HepG2 (cell line): Measurements from ENCODE around the gene AUH. TPM values are rescaled to one million over a fixed set of nuclear protein-coding genes. Genes with fewer than 3 reads are reported as not detected.

ENCODE experiments used
- GRHL1 ChIP-seq: sonication (generic); formaldehyde crosslinking; conservative IDR thresholded peaks from 2 replicates; pipeline ENCODE4 v1.8.0; 2022; ENCODE audit warnings: missing genetic modification reagents
- KAT8 ChIP-seq: IDR thresholded peaks from 2 replicates; pipeline ENCODE4 v1.6.1; 2016; ENCODE audit warnings: missing genetic modification reagents, missing compliant biosample characterization
- MED1 ChIP-seq: sonication (generic); formaldehyde crosslinking; IDR thresholded peaks from 2 replicates; pipeline ENCODE4 v1.4.0; 2020; ENCODE audit warnings: missing genetic modification reagents
- RBFOX2 ChIP-seq: fragments of 200-400 bp; formaldehyde crosslinking; IDR thresholded peaks from 2 replicates; pipeline ENCODE4 v1.6.1; 2017; ENCODE audit warnings: low read depth, mild to moderate bottlenecking, low read length
- REXO4 ChIP-seq: sonication (generic); formaldehyde crosslinking; IDR thresholded peaks from 2 replicates; pipeline ENCODE4 v1.8.0; 2022; ENCODE audit warnings: missing genetic modification reagents, mild to moderate bottlenecking, borderline replicate concordance
- ZBTB46 ChIP-seq: sonication (generic); formaldehyde crosslinking; IDR thresholded peaks from 2 replicates; pipeline ENCODE4 v1.4.0; 2020; ENCODE audit warnings: mild to moderate bottlenecking, missing genetic modification reagents, borderline replicate concordance
- ZFY ChIP-seq: sonication (generic); formaldehyde crosslinking; IDR thresholded peaks from 2 replicates; pipeline ENCODE4 v1.4.0; 2020; ENCODE audit warnings: missing genetic modification reagents
- ZNF512 ChIP-seq: sonication (generic); formaldehyde crosslinking; IDR thresholded peaks from 2 replicates; pipeline ENCODE4 v1.4.0; 2020; ENCODE audit warnings: mild to moderate bottlenecking, missing genetic modification reagents
- ZNF556 ChIP-seq: sonication (generic); formaldehyde crosslinking; IDR thresholded peaks from 2 replicates; pipeline ENCODE4 v1.4.0; 2020; ENCODE audit warnings: mild to moderate bottlenecking, missing genetic modification reagents, borderline replicate concordance
- ZNF704 ChIP-seq: sonication (generic); formaldehyde crosslinking; IDR thresholded peaks from 2 replicates; pipeline ENCODE4 v1.8.1; 2023; ENCODE audit warnings: mild to moderate bottlenecking, inconsistent platforms, moderate library complexity, missing genetic modification reagents, borderline replicate concordance
- ZNF772 ChIP-seq: sonication (generic); formaldehyde crosslinking; IDR thresholded peaks from 2 replicates; pipeline ENCODE4 v1.5.0; 2020; ENCODE audit warnings: mild to moderate bottlenecking, missing genetic modification reagents
- polyA plus RNA-seq, 8 experiments: library from polyadenylated mRNA; depleted of rRNA in 3 of 8; stranded (reverse) in 7 of 8; unstranded in 1 of 8; fragments of >200 nt; fragmentation: Illumina TruSeq in 4 of 8; extraction: Trizol in 4 of 8; gene quantifications; 2 replicates each; pipeline versions ENCODE4 v1.2.1 to v1.2.3, GENCODE V29; 2011 to 2016; ENCODE audit warnings: low read depth in 4 of 8, missing spikeins in 1 of 8, mixed read lengths in 1 of 8; ENCODE audit not compliant: insufficient read depth in 1 of 8
- total RNA-seq, 5 experiments: library from RNA; depleted of rRNA; stranded (reverse); fragments of >200 nt; fragmentation: Illumina TruSeq; extraction: Trizol; gene quantifications; 2 replicates each; pipeline ENCODE4 v1.2.3, GENCODE V29; 2016; ENCODE audit warnings: low read depth in 1 of 5
- TF ChIP-seq, protein P1 (sequence below): sonication (generic); formaldehyde crosslinking; IDR thresholded peaks from 2 replicates; pipeline ENCODE4 v1.4.0; 2020; ENCODE audit warnings: missing genetic modification reagents
- TF ChIP-seq, protein P2 (sequence below): sonication (generic); formaldehyde crosslinking; IDR thresholded peaks from 2 replicates; pipeline ENCODE4 v1.4.0; 2020; ENCODE audit warnings: missing genetic modification reagents, borderline replicate concordance
- TF ChIP-seq, protein P3 (sequence below): sonication (generic); formaldehyde crosslinking; IDR thresholded peaks from 2 replicates; pipeline ENCODE4 v1.8.0; 2022; ENCODE audit warnings: mild to moderate bottlenecking, missing genetic modification reagents, borderline replicate concordance

The AUH gene
- total and polyA plus RNA-seq, 2 of the 13 experiments (the other 11 are each of a cell fraction or from before 2014, with no cell fraction given), result 25.8 to 31.9 TPM

DNA sequence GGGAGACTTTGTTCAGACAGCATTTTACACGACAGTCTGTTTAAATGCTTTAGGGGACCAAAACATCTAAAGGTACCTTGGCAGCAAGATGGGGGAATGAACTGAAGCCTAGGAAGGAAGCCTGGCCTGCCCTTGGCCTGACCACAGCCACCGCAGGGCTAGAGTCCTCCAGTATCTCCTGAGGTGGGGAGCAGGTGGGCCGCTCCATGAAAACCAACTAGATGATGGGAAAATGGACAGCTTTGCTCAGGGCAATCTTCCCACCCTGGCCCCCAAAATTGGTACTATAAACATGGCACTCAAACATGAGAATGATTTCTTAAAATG, 153.3 kb downstream of the AUH start (continued):
- TF ChIP-seq ZBTB46, result no peak
- no peak for TF ChIP-seq REXO4 (CRISPR knock-in tag)
- no peak for TF ChIP-seq RBFOX2
- TF ChIP-seq, protein P1, sequence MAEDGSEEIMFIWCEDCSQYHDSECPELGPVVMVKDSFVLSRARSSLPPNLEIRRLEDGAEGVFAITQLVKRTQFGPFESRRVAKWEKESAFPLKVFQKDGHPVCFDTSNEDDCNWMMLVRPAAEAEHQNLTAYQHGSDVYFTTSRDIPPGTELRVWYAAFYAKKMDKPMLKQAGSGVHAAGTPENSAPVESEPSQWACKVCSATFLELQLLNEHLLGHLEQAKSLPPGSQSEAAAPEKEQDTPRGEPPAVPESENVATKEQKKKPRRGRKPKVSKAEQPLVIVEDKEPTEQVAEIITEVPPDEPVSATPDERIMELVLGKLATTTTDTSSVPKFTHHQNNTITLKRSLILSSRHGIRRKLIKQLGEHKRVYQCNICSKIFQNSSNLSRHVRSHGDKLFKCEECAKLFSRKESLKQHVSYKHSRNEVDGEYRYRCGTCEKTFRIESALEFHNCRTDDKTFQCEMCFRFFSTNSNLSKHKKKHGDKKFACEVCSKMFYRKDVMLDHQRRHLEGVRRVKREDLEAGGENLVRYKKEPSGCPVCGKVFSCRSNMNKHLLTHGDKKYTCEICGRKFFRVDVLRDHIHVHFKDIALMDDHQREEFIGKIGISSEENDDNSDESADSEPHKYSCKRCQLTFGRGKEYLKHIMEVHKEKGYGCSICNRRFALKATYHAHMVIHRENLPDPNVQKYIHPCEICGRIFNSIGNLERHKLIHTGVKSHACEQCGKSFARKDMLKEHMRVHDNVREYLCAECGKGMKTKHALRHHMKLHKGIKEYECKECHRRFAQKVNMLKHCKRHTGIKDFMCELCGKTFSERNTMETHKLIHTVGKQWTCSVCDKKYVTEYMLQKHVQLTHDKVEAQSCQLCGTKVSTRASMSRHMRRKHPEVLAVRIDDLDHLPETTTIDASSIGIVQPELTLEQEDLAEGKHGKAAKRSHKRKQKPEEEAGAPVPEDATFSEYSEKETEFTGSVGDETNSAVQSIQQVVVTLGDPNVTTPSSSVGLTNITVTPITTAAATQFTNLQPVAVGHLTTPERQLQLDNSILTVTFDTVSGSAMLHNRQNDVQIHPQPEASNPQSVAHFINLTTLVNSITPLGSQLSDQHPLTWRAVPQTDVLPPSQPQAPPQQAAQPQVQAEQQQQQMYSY (CRISPR knock-in tag), result 0 out of 2 replicates have a peak, but pooled peaks have one; percentile 27
- no peak for TF ChIP-seq GRHL1 (CRISPR knock-in tag)
- no peak for TF ChIP-seq KAT8 (CRISPR knock-in tag)
- peak; percentile 21; the same call in 1 of the 2 replicates for TF ChIP-seq MED1
- no peak for TF ChIP-seq ZNF704 (CRISPR knock-in tag)
- TF ChIP-seq, protein P2, sequence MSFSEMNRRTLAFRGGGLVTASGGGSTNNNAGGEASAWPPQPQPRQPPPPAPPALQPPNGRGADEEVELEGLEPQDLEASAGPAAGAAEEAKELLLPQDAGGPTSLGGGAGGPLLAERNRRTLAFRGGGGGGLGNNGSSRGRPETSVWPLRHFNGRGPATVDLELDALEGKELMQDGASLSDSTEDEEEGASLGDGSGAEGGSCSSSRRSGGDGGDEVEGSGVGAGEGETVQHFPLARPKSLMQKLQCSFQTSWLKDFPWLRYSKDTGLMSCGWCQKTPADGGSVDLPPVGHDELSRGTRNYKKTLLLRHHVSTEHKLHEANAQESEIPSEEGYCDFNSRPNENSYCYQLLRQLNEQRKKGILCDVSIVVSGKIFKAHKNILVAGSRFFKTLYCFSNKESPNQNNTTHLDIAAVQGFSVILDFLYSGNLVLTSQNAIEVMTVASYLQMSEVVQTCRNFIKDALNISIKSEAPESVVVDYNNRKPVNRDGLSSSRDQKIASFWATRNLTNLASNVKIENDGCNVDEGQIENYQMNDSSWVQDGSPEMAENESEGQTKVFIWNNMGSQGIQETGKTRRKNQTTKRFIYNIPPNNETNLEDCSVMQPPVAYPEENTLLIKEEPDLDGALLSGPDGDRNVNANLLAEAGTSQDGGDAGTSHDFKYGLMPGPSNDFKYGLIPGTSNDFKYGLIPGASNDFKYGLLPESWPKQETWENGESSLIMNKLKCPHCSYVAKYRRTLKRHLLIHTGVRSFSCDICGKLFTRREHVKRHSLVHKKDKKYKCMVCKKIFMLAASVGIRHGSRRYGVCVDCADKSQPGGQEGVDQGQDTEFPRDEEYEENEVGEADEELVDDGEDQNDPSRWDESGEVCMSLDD, result 0 out of 2 replicates have a peak, but pooled peaks have one; percentile 24
- no peak for TF ChIP-seq ZNF772 (CRISPR knock-in tag)
- TF ChIP-seq ZNF556, result no peak
- no peak for TF ChIP-seq ZNF512 (CRISPR knock-in tag)
- peak; percentile 54 for TF ChIP-seq ZFY
- TF ChIP-seq, protein P3, sequence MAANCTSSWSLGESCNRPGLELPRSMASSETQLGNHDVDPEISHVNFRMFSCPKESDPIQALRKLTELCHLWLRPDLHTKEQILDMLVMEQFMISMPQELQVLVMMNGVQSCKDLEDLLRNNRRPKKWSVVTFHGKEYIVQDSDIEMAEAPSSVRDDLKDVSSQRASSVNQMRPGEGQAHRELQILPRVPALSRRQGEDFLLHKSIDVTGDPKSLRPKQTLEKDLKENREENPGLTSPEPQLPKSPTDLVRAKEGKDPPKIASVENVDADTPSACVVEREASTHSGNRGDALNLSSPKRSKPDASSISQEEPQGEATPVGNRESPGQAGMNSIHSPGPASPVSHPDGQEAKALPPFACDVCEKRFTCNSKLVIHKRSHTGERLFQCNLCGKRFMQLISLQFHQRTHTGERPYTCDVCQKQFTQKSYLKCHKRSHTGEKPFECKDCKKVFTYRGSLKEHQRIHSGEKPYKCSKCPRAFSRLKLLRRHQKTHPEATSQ (CRISPR knock-in tag), result no peak
